Right atrium auricular region (tissue), 2 donors: Measurements from ENCODE around the gene FANCB. TPM values are rescaled to one million over a fixed set of nuclear protein-coding genes. Genes with fewer than 3 reads are reported as not detected.

Experiments
- DNase-seq: peaks from one replicate; pipeline ENCODE4 v3.0.0-alpha.2; 2019; ENCODE audit warnings: low spot score
- H3K27ac ChIP-seq, 2 donors: fragments of 200-600 bp; sonication (generic); 1 replicate in 1 of 2; 2 replicates in 1 of 2; pipeline ENCODE4 v1.5.1; 2016 to 2019
- H3K27me3 ChIP-seq, 2 donors: fragments of 200-600 bp; sonication (generic); one replicate each; pipeline versions ENCODE4 v1.5.1 to v1.6.0; 2017 to 2019
- H3K36me3 ChIP-seq: fragments of 200-600 bp; sonication (generic); one replicate; pipeline ENCODE4 v1.5.1; 2016
- H3K4me1 ChIP-seq, 2 donors: fragments of 200-600 bp; sonication (generic); one replicate each; pipeline versions ENCODE4 v1.5.1 to v1.6.0; 2017 to 2019
- H3K4me3 ChIP-seq, 2 donors: fragments of 200-600 bp; sonication (generic); 1 replicate in 1 of 2; 2 replicates in 1 of 2; pipeline ENCODE4 v1.5.1; 2017 to 2019; ENCODE audit warnings: mild to moderate bottlenecking in 1 of 2, moderate library complexity in 1 of 2
- H3K9me3 ChIP-seq, 2 donors: fragments of 200-600 bp; sonication (generic); one replicate each; pipeline ENCODE4 v1.5.1; 2019
- CTCF ChIP-seq, 2 donors: fragments of 200-600 bp; sonication (generic); IDR thresholded peaks; one replicate each; pipeline ENCODE4 v1.5.1; 2019; ENCODE audit warnings: antibody characterized with exemption in 2 of 2
- total RNA-seq, 2 donors: library from RNA; depleted of rRNA; stranded (reverse); fragments of >200 nt; gene quantifications; one replicate each; pipeline ENCODE4 v1.1.0, GENCODE V29; 2016

The FANCB gene
- total RNA-seq, 2 donors from 2014 or later: 0.47 to 0.59 TPM

GRCh38 chrX:14819769-14820168, 53.1 kb downstream of the FANCB start:
- H3K4me3 ChIP-seq: no peak overlapping the region
- no peak overlapping the region for H3K27ac ChIP-seq
- peaks cover 0 to 6% of the 10 kb centered on the region in 2 donors for H3K9me3 ChIP-seq
- no peak for TF ChIP-seq CTCF (IDR thresholded peaks at IDR 0.05)
- H3K4me1 ChIP-seq: no peaks in the 10 kb centered on the region
- H3K36me3 ChIP-seq: no peaks in the 10 kb centered on the region
- DNase-seq: no peak
- no peaks in the 10 kb centered on the region for H3K27me3 ChIP-seq

- no peak for DNase-seq
- no peak for TF ChIP-seq CTCF (IDR thresholded peaks at IDR 0.05)
- Histone ChIP-seq H3K27me3 (no peaks in the 10 kb centered on the region), H3K27ac (no peak overlapping the region), H3K4me3 (no peak overlapping the region), H3K9me3 (peaks cover 0 to 6% of the 10 kb centered on the region in 2 donors), H3K36me3 (no peaks in the 10 kb centered on the region), H3K4me1 (no peaks in the 10 kb centered on the region)
These were observed 55.3 kb downstream of the FANCB start for GRCh38 chrX:14817571-14817970.

- Histone ChIP-seq H3K27me3 (no peaks in the 10 kb centered on the region), H3K4me1 (no peaks in the 10 kb centered on the region)
- no peak for DNase-seq
These were observed 69.7 kb downstream of the FANCB start for GRCh38 chrX:14802943-14803710.

GRCh38 chrX:14801136-14801535, 71.7 kb downstream of the FANCB start:
- TF ChIP-seq CTCF (IDR thresholded peaks at IDR 0.05): no peak
- H3K4me3 ChIP-seq: no peak overlapping the region
- H3K9me3 ChIP-seq: no peaks in the 10 kb centered on the region

More at GRCh38 chrX:14802943-14803710, 69.7 kb downstream of the FANCB start:
- Histone ChIP-seq H3K36me3 (no peaks in the 10 kb centered on the region), H3K4me3 (no peak overlapping the region), H3K9me3 (no peaks in the 10 kb centered on the region), H3K27ac (no peak overlapping the region)
- no peak for TF ChIP-seq CTCF (IDR thresholded peaks at IDR 0.05)

GRCh38 chrX:14798805-14799397, 74.0 kb downstream of the FANCB start:
- Histone ChIP-seq H3K4me1 (no peaks in the 10 kb centered on the region), H3K36me3 (no peaks in the 10 kb centered on the region), H3K4me3 (no peak overlapping the region), H3K27me3 (no peaks in the 10 kb centered on the region), H3K9me3 (no peaks in the 10 kb centered on the region), H3K27ac (no peak overlapping the region)
- no peak for TF ChIP-seq CTCF (IDR thresholded peaks at IDR 0.05)
- no peak for DNase-seq

More at GRCh38 chrX:14801136-14801535, 71.7 kb downstream of the FANCB start:
- H3K36me3 ChIP-seq: no peaks in the 10 kb centered on the region
- H3K4me1 ChIP-seq: no peaks in the 10 kb centered on the region
- H3K27ac ChIP-seq: no peak overlapping the region
- DNase-seq: no peak
- no peaks in the 10 kb centered on the region for H3K27me3 ChIP-seq

Other genes with a start within 250 kb of the FANCB start
- gene MOSPD2, start 352 bp upstream of the FANCB start, total RNA-seq: 1 to 10 TPM; 4.3 to 9.6 TPM